Peyer's patch (tissue), 4 donors: ENCODE measurements around the gene PARVB.

Source experiments
- POLR2A ChIP-seq, 2 donors: fragments of 450-650 bp; IDR thresholded peaks; one replicate each; pipeline ENCODE4 v1.5.1; 2017; ENCODE audit warnings: antibody characterized with exemption in 2 of 2, mild to moderate bottlenecking in 2 of 2, moderate library complexity in 2 of 2
- TF ChIP-seq, protein P1 (sequence below), 6 experiments: fragments of 450-650 bp in 4 of 6; fragments of 200-600 bp in 2 of 6; sonication (generic) in 1 of 6; IDR thresholded peaks; one replicate each; pipeline ENCODE4 v1.5.1; 2017 to 2019; ENCODE audit warnings: antibody characterized with exemption in 6 of 6, mild to moderate bottlenecking in 3 of 6, moderate library complexity in 1 of 6

DNA sequence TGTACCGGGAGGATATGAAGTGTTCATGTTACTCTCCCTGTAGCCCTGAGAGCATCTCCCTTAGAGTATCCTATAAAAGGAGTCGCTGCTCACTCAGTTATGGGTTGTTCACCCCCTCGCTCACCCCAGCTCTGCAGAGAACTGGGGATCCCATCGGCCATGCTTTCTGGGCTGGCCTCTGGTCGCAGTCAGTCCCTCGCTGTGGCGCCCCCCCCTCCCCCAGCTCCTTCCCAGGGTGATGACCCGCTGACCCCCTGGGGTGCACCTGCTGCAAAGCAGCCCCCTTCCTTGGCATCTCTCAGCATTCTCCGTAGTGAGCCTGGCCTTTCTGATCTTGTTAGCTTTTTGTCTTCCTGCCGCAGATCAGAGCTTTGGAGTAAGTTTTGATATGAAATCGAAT, 146.4 kb downstream of the PARVB start:
- TF ChIP-seq, protein P1, sequence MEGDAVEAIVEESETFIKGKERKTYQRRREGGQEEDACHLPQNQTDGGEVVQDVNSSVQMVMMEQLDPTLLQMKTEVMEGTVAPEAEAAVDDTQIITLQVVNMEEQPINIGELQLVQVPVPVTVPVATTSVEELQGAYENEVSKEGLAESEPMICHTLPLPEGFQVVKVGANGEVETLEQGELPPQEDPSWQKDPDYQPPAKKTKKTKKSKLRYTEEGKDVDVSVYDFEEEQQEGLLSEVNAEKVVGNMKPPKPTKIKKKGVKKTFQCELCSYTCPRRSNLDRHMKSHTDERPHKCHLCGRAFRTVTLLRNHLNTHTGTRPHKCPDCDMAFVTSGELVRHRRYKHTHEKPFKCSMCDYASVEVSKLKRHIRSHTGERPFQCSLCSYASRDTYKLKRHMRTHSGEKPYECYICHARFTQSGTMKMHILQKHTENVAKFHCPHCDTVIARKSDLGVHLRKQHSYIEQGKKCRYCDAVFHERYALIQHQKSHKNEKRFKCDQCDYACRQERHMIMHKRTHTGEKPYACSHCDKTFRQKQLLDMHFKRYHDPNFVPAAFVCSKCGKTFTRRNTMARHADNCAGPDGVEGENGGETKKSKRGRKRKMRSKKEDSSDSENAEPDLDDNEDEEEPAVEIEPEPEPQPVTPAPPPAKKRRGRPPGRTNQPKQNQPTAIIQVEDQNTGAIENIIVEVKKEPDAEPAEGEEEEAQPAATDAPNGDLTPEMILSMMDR (IDR thresholded peaks at IDR 0.05), result no peak
- TF ChIP-seq POLR2A (IDR thresholded peaks at IDR 0.05), result no peak
